HG03354 (cell line): ENCODE data around the gene ADARB2.
A peak's percentile ranks its signal among the peaks of the same experiment; 100 is the strongest.

ENCODE experiments used
- ATAC-seq: cut with Tn5 transposase; IDR thresholded peaks from one replicate; pipeline ENCODE4 v1.9.1; 2021; ENCODE audit warnings: mild to moderate bottlenecking; ENCODE audit not compliant: unreplicated experiment, poor library complexity, severe bottlenecking

ADARB2 gene

GRCh38 chr10:1605121-1605520 is 132.2 kb downstream of the ADARB2 start:
- ATAC-seq: no peak

GRCh38 chr10:1604246-1604645 is 133.1 kb downstream of the ADARB2 start:
- no peak for ATAC-seq

DNA sequence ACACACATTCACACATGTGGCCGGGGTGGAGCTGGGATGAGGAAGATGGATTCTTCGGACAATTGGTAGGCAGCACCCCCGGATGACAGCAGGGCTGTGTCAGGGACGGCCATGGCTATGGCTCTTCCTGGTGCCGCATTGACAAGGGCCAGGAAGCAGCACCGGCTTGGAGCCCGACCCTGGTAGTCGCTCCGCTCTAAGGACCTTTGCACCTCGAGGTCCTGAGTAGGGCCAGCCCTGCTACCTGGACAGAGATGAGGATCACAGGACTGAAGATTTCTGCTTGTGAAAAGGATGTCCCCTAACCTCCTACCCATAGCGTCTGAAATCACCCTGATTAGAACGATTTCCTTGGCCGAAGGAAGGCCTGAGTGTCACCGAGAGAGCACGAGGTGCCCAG is 134.1 kb downstream of the ADARB2 start:
- ATAC-seq: no peak

DNA sequence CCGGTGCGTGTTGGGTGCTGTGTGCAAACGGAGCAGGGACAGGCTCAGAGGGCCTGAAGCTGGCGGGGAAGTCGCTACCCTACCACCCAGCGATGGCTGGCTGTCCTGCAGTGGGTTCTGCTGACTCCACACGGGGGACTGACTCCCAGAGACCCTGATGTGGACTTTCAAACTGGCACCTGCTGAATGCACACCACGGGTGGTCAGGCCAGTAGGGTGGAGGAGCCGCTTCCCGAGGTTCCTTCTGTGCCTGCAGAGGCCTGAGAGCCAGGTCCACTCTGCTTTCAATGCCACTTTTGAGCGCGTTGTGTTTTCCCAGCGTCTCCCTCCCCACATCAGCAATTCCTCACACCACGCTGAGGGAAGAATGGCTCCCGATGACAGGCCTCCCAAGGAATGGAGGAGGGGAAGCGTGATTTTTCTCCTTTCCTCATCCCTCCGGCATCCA is 135.3 kb downstream of the ADARB2 start:
- ATAC-seq: no peak

- no peak for ATAC-seq
These were observed 135.9 kb downstream of the ADARB2 start for GRCh38 chr10:1601406-1601805.

DNA sequence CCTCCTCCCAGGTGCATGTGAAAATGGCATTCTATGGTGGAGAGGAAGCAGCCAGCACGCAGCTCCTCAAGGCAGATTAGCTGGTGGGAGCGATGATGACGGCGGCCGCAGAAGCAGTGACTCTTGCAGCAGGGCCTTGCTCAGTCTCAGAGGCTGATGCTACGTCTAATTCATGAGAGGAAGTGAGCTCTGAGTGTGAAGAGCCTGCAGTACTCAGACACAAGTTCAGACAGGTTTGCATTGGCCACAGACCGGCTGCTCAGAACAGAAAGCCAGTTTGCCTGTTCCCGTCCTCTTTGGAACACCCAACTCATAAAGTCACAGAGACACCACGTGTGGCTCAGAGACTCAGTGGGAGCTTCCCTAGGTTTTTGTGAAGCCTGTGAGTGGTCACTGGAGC is 136.5 kb downstream of the ADARB2 start:
- no peak for ATAC-seq

GRCh38 chr10:1598393-1599153 is 138.8 kb downstream of the ADARB2 start:
- ATAC-seq: no peak

DNA sequence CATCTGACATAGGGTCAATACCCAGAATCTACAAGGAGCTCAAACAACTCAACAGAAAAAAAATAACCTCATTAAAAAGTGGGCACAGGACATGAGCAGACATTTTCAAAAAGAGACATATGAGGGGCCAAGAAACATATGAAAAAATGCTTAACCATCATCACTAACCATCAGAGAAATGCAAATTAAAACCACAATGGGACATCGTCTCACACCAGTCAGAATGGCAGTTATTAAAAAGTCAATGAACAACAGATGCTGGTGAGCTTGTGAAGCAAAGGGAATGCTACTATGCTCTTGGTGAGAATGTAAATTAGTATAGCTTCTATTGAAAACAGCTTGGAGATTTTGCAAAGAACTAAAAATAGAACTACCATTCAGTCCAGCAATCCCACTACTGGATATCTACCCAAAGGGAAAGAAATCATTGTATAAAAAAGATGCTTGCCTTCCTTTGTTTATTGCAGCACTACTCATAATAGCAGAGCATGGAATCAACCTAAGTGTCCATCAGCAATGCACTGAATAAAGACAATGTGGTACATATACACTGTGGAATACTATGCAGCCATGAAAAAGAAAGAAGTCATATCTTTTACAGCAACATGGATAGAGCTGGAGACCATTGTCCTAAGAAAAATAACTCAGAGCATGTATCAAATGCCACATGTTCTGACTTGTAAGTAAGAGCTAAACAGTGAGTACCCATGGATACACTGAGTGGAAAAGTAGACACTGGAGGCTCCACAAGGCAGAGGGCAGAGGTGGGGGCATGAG is 139.8 kb downstream of the ADARB2 start:
- peak; percentile 90 for ATAC-seq

GRCh38 chr10:1596482-1597099 is 140.7 kb downstream of the ADARB2 start:
- ATAC-seq: no peak

DNA sequence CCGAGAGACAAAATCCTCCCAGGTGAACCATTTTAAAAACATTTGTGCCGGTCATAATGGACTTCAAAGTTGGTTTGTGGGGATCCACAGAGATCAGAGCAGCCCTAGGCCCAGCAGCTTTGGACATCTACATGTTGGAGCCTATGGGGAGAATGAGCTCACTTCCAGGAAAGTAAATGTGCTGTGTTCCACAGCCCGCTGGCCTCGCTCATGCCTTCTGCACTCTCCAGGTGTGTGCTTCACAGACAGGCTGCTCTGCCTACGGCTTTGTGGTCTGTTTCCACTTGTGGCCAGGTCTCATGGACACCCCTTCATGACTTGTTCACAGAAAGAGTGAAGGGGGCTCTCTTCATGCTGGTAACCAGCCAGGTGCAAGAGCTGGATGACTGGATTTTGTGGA is 141.6 kb downstream of the ADARB2 start:
- ATAC-seq: no peak

- no peak for ATAC-seq
These were observed 142.1 kb downstream of the ADARB2 start for GRCh38 chr10:1595242-1595600.

DNA sequence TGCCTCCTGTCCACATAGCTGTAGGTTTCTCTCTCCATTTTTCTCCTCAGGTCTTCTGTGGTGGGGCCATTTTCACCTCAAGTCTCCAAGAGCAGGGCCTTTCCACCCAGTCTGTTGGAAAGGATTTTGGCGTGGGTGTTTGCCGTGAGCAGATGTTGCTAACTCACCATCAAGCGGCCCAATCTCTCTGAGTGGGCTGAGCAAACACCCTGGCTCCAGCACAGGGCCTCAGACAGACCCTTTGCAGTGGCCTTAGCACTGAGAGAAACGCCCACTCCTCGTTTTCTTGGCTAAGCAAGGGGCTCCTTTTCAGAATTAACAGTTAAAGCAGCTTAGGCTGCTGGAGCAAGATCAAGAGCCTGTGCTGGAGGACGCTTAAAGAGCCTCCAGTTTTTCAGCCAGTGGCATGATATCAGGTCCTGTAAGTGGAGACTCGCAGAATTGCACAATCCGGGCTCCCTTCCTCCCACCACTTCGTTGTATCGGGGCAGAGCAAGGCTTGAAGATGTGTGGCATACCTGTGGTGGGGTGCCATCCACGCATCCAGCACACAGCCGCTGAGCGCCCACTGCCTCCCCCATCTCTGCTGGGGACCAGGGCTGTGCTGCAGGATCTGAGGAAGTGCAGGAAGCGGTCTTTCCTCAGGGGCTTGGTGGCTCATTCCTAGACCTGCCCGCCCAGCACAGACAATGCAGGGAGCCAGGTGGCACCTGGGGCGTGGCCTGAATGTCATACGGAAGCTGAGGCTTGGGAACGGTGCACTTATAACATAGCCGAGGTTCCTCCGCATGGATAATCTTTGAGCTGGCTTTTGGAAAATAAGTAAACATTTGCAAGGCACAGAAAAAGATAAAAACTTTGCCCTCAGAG is 142.7 kb downstream of the ADARB2 start:
- ATAC-seq: no peak

- no peak for ATAC-seq
These were observed 145.6 kb downstream of the ADARB2 start for GRCh38 chr10:1591742-1592141.

DNA sequence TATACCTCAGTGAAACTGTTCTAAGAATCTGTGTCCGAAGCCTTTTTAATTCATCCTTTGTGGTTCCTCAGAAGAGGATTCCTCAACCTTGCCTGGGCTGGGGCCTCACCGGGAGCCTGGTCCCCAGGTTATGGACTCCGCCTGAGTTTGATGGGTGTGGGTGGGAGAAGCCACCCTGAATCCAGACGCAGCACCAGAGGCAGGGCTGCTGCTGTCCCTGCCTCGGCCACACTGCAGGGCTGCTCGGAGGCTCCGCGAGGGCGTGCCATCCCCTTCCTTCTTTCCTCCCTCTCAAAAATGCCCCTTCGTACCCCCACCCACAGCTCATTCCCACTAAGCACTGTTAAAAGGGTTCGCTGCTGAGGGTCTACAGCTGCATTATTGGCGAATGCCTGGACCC is 146.3 kb downstream of the ADARB2 start:
- no peak for ATAC-seq

DNA sequence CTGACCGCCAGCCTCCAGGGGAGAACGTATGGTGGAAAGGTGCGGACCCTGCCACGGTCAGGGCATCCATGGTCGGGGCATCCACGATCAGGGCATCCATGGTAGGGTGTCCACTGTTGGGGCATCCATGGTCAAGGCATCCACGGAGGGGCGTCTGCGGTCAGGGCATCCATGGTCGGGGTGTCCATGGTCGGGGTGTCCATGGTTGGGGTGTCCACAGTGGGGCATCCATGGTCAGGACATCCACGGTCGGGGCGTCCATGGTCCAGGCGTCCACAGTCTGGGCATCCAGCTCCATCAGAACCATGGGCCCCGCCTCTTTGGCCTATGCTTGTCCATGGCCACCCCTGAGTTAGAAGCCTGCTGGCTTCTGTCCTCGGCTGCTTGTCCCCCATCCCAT is 148.1 kb downstream of the ADARB2 start:
- ATAC-seq: no peak

DNA sequence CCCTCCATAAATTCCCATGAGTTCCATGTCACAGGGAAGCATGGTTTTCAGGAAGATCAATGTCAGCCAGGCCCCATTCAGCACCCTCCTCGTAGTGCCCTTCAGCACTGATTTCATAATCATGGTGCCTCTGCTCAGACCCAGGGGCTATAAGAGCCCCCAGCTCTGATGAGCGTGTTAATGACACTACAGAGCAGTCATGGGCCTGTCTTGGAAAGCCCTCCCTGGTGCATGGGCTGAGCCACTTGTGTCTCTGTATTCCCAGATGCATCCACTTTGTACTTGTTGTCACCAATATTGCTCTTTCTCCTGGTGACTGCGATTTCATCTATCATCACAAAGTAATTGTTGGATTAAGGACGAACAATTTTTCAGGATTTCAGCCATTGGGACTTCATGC is 154.6 kb downstream of the ADARB2 start:
- no peak for ATAC-seq

- ATAC-seq: no peak
These were observed 156.1 kb downstream of the ADARB2 start for GRCh38 chr10:1581189-1581588.

GRCh38 chr10:1579671-1580070 is 157.7 kb downstream of the ADARB2 start:
- ATAC-seq: no peak

- ATAC-seq: no peak
These were observed 158.2 kb downstream of the ADARB2 start for GRCh38 chr10:1579141-1579491.
